CD4-positive, alpha-beta memory T cell (primary cell): ENCODE data around the gene MROH8. TPM values are rescaled to one million over a fixed set of nuclear protein-coding genes. Genes with fewer than 3 reads are reported as not detected.

Source experiments
- CTCF ChIA-PET: fragments of 350-600 bp; sonication (Branson Sonifier 250); formaldehyde crosslinking; loops from one replicate; lab custom pipeline; 2021; ENCODE audit warnings: inconsistent platforms; ENCODE audit not compliant: partially characterized antibody; lab: Charles Lee
- POLR2A ChIA-PET: fragments of 350-600 bp; sonication (Branson Sonifier 250); formaldehyde crosslinking; loops from one replicate; lab custom pipeline; 2021; ENCODE audit not compliant: partially characterized antibody; lab: Charles Lee
- DNase-seq, 5 donors: peaks; one replicate each; pipeline versions ENCODE4 v3.0.0 to v3.0.0-alpha.2; 2020 to 2022; ENCODE audit warnings: mixed read lengths in 1 of 5
- H3K27ac ChIP-seq: one replicate; pipeline ENCODE4 v1.7.0; 2013; ENCODE audit warnings: low read depth, low read length
- H3K27me3 ChIP-seq: 2 replicates; pipeline ENCODE4 v1.7.0; 2013; ENCODE audit warnings: mild to moderate bottlenecking, low read length, moderate library complexity; ENCODE audit not compliant: insufficient read depth
- H3K36me3 ChIP-seq: 2 replicates; pipeline ENCODE4 v1.7.0; 2013; ENCODE audit warnings: mild to moderate bottlenecking, low read length, moderate library complexity; ENCODE audit not compliant: insufficient read depth
- H3K4me1 ChIP-seq: 2 replicates; pipeline ENCODE4 v1.7.0; 2013; ENCODE audit warnings: mild to moderate bottlenecking, low read length, moderate library complexity; ENCODE audit not compliant: insufficient read depth
- H3K4me3 ChIP-seq, 2 donors: one replicate each; pipeline ENCODE4 v1.7.0; 2013; ENCODE audit warnings: low read length in 2 of 2, mild to moderate bottlenecking in 1 of 2
- H3K9me3 ChIP-seq, 2 donors: one replicate each; pipeline ENCODE4 v1.7.0; 2013; ENCODE audit warnings: low read length in 2 of 2, control low read depth in 1 of 2; ENCODE audit not compliant: control insufficient read depth in 1 of 2
- H3K27ac Mint-ChIP-seq, 7 donors: one replicate each; pipeline ENCODE4 v1.8.0; 2020 to 2021; ENCODE audit warnings: mixed read lengths in 7 of 7, mild to moderate bottlenecking in 6 of 7, inconsistent platforms in 3 of 7, moderate library complexity in 3 of 7
- H3K27me3 Mint-ChIP-seq, 2 donors: one replicate each; pipeline ENCODE4 v1.8.0; 2020 to 2021; ENCODE audit warnings: mixed read lengths in 2 of 2
- H3K36me3 Mint-ChIP-seq, 2 donors: one replicate each; pipeline ENCODE4 v1.8.0; 2020 to 2021; ENCODE audit warnings: mixed read lengths in 2 of 2, inconsistent platforms in 1 of 2, mild to moderate bottlenecking in 1 of 2
- H3K4me1 Mint-ChIP-seq, 4 donors: one replicate each; pipeline ENCODE4 v1.8.0; 2020 to 2021; ENCODE audit warnings: mixed read lengths in 4 of 4, mild to moderate bottlenecking in 1 of 4
- H3K4me3 Mint-ChIP-seq, 8 donors: one replicate each; pipeline ENCODE4 v1.8.0; 2020 to 2021; ENCODE audit warnings: mixed read lengths in 8 of 8, mild to moderate bottlenecking in 7 of 8, moderate library complexity in 6 of 8, inconsistent platforms in 3 of 8
- H3K9me3 Mint-ChIP-seq, 8 donors: one replicate each; pipeline ENCODE4 v1.8.0; 2020 to 2021; ENCODE audit warnings: mixed read lengths in 8 of 8, mild to moderate bottlenecking in 5 of 8, inconsistent platforms in 3 of 8, moderate library complexity in 1 of 8
- intact Hi-C: fragments of 100-400 bp; cut with micrococcal nuclease; formaldehyde crosslinking; loops from one replicate; pipeline ENCODE4 v1.15.1; 2023
- polyA plus RNA-seq, 2 donors: library from polyadenylated mRNA; unstranded; fragments of 300-500 nt; fragmentation: Illumina TruSeq; gene quantifications; one replicate each; pipeline ENCODE4 v1.2.3, GENCODE V29; 2021
- total RNA-seq, 2 experiments: library from RNA; stranded (reverse); gene quantifications; one replicate each; pipeline ENCODE4 v1.2.3, GENCODE V29; 2021

Gene MROH8
- total and polyA plus RNA-seq, 4 experiments from 2014 or later = 1.00 to 1.5 (median 1.4) TPM

DNA sequence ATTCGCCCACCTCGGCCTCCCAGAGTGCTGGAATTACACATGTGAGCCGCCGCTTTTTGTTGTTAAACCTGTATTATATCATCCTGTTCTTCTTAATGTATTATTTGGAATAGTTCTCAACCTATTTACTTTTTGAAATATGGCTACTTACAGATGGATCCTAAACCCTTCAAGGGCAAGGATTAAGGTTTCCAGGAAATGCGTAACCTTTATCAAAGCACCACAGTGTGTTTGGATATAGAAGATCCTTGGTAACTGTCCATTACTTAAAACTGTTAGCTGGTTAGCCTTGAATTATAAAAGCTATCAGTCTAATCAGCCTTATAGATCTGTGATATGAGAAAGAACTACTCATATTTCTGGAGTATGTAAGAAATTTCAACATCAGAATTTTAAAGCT is 12.5 kb downstream of the MROH8 start:
- Histone ChIP-seq H3K36me3 (no peaks in the 10 kb centered on the region), H3K4me3 (no peak overlapping the region), H3K9me3 (no peaks in the 10 kb centered on the region), H3K4me1 (no peaks in the 10 kb centered on the region), H3K27me3 (no peaks in the 10 kb centered on the region), H3K27ac (no peak overlapping the region)
- intact Hi-C loops = no loop called here
- H3K36me3 Mint-ChIP-seq = peaks cover 0 to 11% of the 10 kb centered on the region in 2 donors
- CTCF ChIA-PET = interaction anchor here (1.5 kb wide), 1 partner anchor 12 kb away, joined by 5 read pairs; the partner anchor contains the start of gene RPN2
- no peaks in the 10 kb centered on the region for H3K4me1 Mint-ChIP-seq
- peaks cover 0 to 2% of the 10 kb centered on the region in 2 donors for H3K27me3 Mint-ChIP-seq
- POLR2A ChIA-PET = no interaction called here
- no peak overlapping the region for H3K4me3 Mint-ChIP-seq
- no peaks in the 10 kb centered on the region for H3K9me3 Mint-ChIP-seq
- DNase-seq = no peak
- no peak overlapping the region for H3K27ac Mint-ChIP-seq

DNA sequence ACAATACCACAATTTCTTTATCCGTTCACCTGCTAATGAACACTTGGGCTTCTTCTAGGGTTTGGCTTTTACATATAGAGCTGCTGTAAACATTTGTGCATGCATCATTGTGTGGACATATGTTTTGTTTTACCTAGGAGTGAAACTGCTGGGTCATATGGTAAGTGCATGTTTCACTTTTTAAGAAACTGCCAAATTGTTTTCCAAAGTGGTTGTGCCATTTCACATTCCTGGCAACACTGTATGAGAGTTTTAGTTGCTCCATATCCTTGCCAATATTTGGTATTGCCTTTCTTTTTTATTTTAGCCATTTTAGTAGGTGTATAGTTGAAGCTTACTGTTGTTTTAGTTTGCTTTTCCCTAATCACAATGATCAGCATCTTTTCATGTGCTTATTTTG is 14.3 kb downstream of the MROH8 start:
- intact Hi-C loops = no loop called here
- Mint-ChIP-seq H3K36me3 (peaks cover 0 to 7% of the 10 kb centered on the region in 2 donors), H3K9me3 (no peaks in the 10 kb centered on the region), H3K27me3 (peaks cover 0 to 2% of the 10 kb centered on the region in 2 donors), H3K4me3 (no peak overlapping the region), H3K27ac (no peak overlapping the region), H3K4me1 (no peaks in the 10 kb centered on the region)
- Histone ChIP-seq H3K27me3 (no peaks in the 10 kb centered on the region), H3K27ac (no peak overlapping the region), H3K36me3 (no peaks in the 10 kb centered on the region), H3K4me3 (no peak overlapping the region), H3K4me1 (no peaks in the 10 kb centered on the region), H3K9me3 (no peaks in the 10 kb centered on the region)
- no peak for DNase-seq
- ChIA-PET POLR2A (no interaction called here), CTCF (no interaction called here)

DNA sequence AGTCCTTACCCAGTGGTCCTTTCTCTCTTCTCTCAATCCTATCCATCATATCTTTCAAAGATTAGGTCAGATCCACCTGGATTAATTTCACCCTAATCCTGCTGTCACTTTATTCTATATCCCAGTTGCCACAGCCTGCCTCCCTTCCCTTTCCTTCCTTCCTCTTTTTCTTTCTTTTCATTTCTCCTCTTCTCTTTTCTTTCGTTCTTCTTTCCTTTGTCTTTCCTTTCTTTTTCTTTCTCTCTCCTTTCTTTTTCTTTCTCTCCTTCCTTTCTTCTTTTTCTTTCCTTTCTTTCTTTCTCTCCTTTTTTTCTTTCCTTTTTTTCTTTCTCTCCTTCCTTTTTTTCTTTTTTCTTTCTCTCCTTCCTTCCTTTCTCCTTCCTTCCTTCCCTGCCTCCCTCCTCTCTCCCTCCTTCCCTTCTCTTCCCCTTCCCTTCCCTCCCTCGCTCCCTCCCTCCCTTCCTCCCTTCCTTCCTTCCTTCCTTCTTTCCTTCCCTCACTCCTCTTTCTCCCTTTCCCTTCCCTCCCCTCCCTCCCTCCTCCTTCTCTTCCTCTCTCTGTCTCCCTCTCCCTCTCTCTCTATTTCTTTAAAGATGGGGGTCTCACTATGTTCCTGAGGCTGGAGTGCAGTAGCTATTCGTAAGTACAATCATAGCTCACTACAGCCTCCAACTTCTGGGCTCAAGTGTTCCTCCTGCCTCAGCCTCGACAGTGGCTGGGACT is 15.4 kb downstream of the MROH8 start:
- POLR2A ChIA-PET = no interaction called here
- Histone ChIP-seq H3K27ac (no peak overlapping the region), H3K4me1 (no peaks in the 10 kb centered on the region), H3K36me3 (no peaks in the 10 kb centered on the region), H3K4me3 (no peak overlapping the region), H3K9me3 (no peaks in the 10 kb centered on the region), H3K27me3 (no peaks in the 10 kb centered on the region)
- Mint-ChIP-seq H3K27me3 (peaks cover 0 to 2% of the 10 kb centered on the region in 2 donors), H3K9me3 (no peaks in the 10 kb centered on the region), H3K27ac (no peak overlapping the region), H3K36me3 (peaks cover 0 to 7% of the 10 kb centered on the region in 2 donors), H3K4me1 (no peaks in the 10 kb centered on the region), H3K4me3 (no peak overlapping the region)
- no peak for DNase-seq
- CTCF ChIA-PET = no interaction called here
- intact Hi-C loops = no loop called here

DNA sequence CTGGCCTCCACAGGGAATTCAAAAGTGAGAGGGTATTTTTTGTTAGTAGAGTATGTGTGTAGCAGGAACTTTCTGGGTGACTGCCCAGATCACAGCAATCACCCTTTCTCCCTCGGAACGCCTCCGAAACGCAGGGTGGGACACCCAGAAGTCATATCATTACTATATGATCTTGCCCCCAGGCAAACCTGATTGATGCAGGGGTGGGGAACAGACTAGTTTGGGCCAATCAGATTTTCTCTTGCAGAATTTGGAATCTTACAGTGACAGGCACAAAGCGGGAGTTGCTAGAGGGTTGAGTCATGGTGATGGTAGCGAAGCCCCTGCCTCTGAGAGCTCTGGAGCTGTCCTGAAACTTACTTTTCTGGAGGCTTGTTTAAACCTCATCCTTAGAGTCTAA is 16.7 kb downstream of the MROH8 start:
- H3K4me1 Mint-ChIP-seq = no peaks in the 10 kb centered on the region
- H3K27ac Mint-ChIP-seq = no peak overlapping the region
- H3K4me3 ChIP-seq = no peak overlapping the region
- no peak overlapping the region for H3K4me3 Mint-ChIP-seq
- no peak overlapping the region for H3K27ac ChIP-seq
- no peak for DNase-seq
- peaks cover 0 to 2% of the 10 kb centered on the region in 2 donors for H3K27me3 Mint-ChIP-seq
- H3K9me3 Mint-ChIP-seq = no peaks in the 10 kb centered on the region
- POLR2A ChIA-PET = no interaction called here
- no peaks in the 10 kb centered on the region for H3K27me3 ChIP-seq
- CTCF ChIA-PET = interaction anchor here (1.2 kb wide), 1 partner anchor 155 kb away, joined by 3 read pairs; no protein-coding TSS in a partner anchor
- peaks cover 0 to 4% of the 10 kb centered on the region in 2 donors for H3K36me3 Mint-ChIP-seq
- H3K9me3 ChIP-seq = no peaks in the 10 kb centered on the region
- no peaks in the 10 kb centered on the region for H3K36me3 ChIP-seq
- H3K4me1 ChIP-seq = no peaks in the 10 kb centered on the region
- intact Hi-C loops = no loop called here

- Mint-ChIP-seq H3K27me3 (peaks cover 0 to 2% of the 10 kb centered on the region in 2 donors), H3K9me3 (no peaks in the 10 kb centered on the region), H3K36me3 (no peaks in the 10 kb centered on the region), H3K4me3 (no peak overlapping the region), H3K27ac (peak overlapping the region in 1 of 7 donors; percentile 49), H3K4me1 (no peaks in the 10 kb centered on the region)
- Histone ChIP-seq H3K27ac (no peak overlapping the region), H3K27me3 (no peaks in the 10 kb centered on the region), H3K9me3 (no peaks in the 10 kb centered on the region), H3K4me3 (no peak overlapping the region), H3K4me1 (no peaks in the 10 kb centered on the region), H3K36me3 (no peaks in the 10 kb centered on the region)
- DNase-seq = no peak
- intact Hi-C loops = no loop called here
- POLR2A ChIA-PET = no interaction called here
- CTCF ChIA-PET = interaction anchor here (1.2 kb wide), 1 partner anchor 154 kb away, joined by 3 read pairs; no protein-coding TSS in a partner anchor
These were observed 17.4 kb downstream of the MROH8 start for GRCh38 chr20:37161830-37162549.

DNA sequence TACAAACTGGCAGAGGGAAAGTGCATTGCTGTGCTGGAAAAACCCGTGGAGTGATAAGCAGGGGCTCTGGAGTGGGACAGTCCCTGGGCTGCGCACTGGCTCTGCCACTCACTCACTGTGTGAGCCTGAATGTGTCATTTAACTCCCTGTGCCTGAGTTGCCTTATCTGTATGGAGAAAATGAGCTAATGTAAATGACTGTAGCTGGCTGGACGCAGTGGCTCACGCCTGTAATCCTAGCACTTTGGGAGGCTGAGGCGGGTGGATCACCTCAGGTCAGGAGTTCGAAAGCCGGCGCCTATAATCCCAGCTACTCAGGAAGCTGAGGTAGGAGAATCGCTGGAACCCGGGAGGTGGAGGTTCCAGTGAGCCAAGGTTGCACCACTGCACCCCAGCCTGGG is 18.7 kb downstream of the MROH8 start:
- Histone ChIP-seq H3K27me3 (no peaks in the 10 kb centered on the region), H3K27ac (no peak overlapping the region), H3K4me1 (no peaks in the 10 kb centered on the region), H3K4me3 (no peak overlapping the region), H3K36me3 (no peaks in the 10 kb centered on the region), H3K9me3 (no peaks in the 10 kb centered on the region)
- no peaks in the 10 kb centered on the region for H3K9me3 Mint-ChIP-seq
- CTCF ChIA-PET = no interaction called here
- peaks cover 0 to under 1% of the 10 kb centered on the region in 2 donors for H3K27me3 Mint-ChIP-seq
- H3K4me3 Mint-ChIP-seq = no peak overlapping the region
- no peaks in the 10 kb centered on the region for H3K4me1 Mint-ChIP-seq
- H3K36me3 Mint-ChIP-seq = no peaks in the 10 kb centered on the region
- no peak for DNase-seq
- POLR2A ChIA-PET = no interaction called here
- intact Hi-C loops = no loop called here
- H3K27ac Mint-ChIP-seq = peak overlapping the region in 1 of 7 donors; percentile 47

- no peaks in the 10 kb centered on the region for H3K4me1 ChIP-seq
- no peak for DNase-seq
- Mint-ChIP-seq H3K27me3 (no peaks in the 10 kb centered on the region), H3K27ac (no peak overlapping the region), H3K4me3 (no peak overlapping the region), H3K36me3 (no peaks in the 10 kb centered on the region), H3K4me1 (no peaks in the 10 kb centered on the region), H3K9me3 (no peaks in the 10 kb centered on the region)
- no peak overlapping the region for H3K4me3 ChIP-seq
- intact Hi-C loops = no loop called here
- H3K9me3 ChIP-seq = no peaks in the 10 kb centered on the region
- H3K27me3 ChIP-seq = no peaks in the 10 kb centered on the region
- H3K27ac ChIP-seq = no peak overlapping the region
- ChIA-PET POLR2A (interaction anchor here (0.6 kb wide), 1 partner anchor 40 kb away, joined by 3 read pairs; no protein-coding TSS in a partner anchor), CTCF (interaction anchor here (1.0 to 1.5 kb wide), 2 partner anchors 34 to 37 kb away, joined by 3 read pairs; no protein-coding TSS in a partner anchor)
- H3K36me3 ChIP-seq = no peaks in the 10 kb centered on the region
These were observed 21.1 kb downstream of the MROH8 start for GRCh38 chr20:37158248-37158647.
